ENCODE data around the gene OR6B1. TPM values are rescaled to one million over a fixed set of nuclear protein-coding genes. Genes with fewer than 3 reads are reported as not detected.

OR6B1 gene
- total and polyA plus RNA-seq, 9 of the 15 experiments (the other 6 are each of a cell fraction or from before 2014, with no cell fraction given) = not detected

GRCh38 chr7:143979998-143980397 lies 20.1 kb upstream of the OR6B1 start (continued):
- TF ChIP-seq PURB (CRISPR knock-in tag; IDR thresholded peaks at IDR 0.05; ENCODE audit: low read depth) = no peak
- no peak for TF ChIP-seq ZNF175 (CRISPR knock-in tag; IDR thresholded peaks at IDR 0.05; ENCODE audit: low read depth)
- peak; percentile 67; the same call in 1 of the 2 replicates for TF ChIP-seq STAT5A (IDR thresholded peaks at IDR 0.05; ENCODE audit: borderline replicate concordance, low read length)
- no peak for TF ChIP-seq MTA3 (IDR thresholded peaks at IDR 0.05; ENCODE audit: borderline replicate concordance)
- TF ChIP-seq RAD51 (IDR thresholded peaks at IDR 0.05; ENCODE audit: borderline replicate concordance, low read depth) = no peak
- no peak for TF ChIP-seq NFE2 (IDR thresholded peaks at IDR 0.05; ENCODE audit: low read depth)
- no peak for TF ChIP-seq TFAP4 (CRISPR knock-in tag; IDR thresholded peaks at IDR 0.05; ENCODE audit: borderline replicate concordance)
- no peak for TF ChIP-seq SFPQ (IDR thresholded peaks at IDR 0.05; ENCODE audit: low read depth, low read length)
- TF ChIP-seq TBP (optimal IDR thresholded peaks at IDR 0.05; ENCODE audit: low read depth, low read length) = no peak
- peak; percentile 65 for TF ChIP-seq CBFA2T2 (conservative IDR thresholded peaks at IDR 0.05)
- TF ChIP-seq ZNF384 (IDR thresholded peaks at IDR 0.05; ENCODE audit: low read depth, low read length) = no peak
- TF ChIP-seq CAMTA2 (CRISPR knock-in tag; conservative IDR thresholded peaks at IDR 0.05) = no peak
- TF ChIP-seq GTF2A2 (tag; IDR thresholded peaks at IDR 0.05) = no peak
- no peak for TF ChIP-seq ATF2 (CRISPR knock-in tag; IDR thresholded peaks at IDR 0.05)
- no peak for TF ChIP-seq SP2 (IDR thresholded peaks at IDR 0.05; ENCODE audit: extremely low read depth, low read depth, low read length, poor library complexity, severe bottlenecking)
- no peak for TF ChIP-seq TEAD1 (CRISPR knock-in tag; IDR thresholded peaks at IDR 0.05)
- no peak for TF ChIP-seq ZNF699 (CRISPR knock-in tag; IDR thresholded peaks at IDR 0.05; ENCODE audit: insufficient replicate concordance)
- TF ChIP-seq CEBPB (tag; IDR thresholded peaks at IDR 0.05) = peak; percentile 80
- TF ChIP-seq GATAD2A (IDR thresholded peaks at IDR 0.05) = no peak
- TF ChIP-seq TRIM24 (IDR thresholded peaks at IDR 0.05) = peak; percentile 36 to 38; a peak in 2 of 4 replicates
- TF ChIP-seq SMAD4 (CRISPR knock-in tag; conservative IDR thresholded peaks at IDR 0.05) = no peak
- peak; percentile 30; the same call in 1 of the 2 replicates for TF ChIP-seq MTA2 (IDR thresholded peaks at IDR 0.05; ENCODE audit: low read depth)
- TF ChIP-seq PML (IDR thresholded peaks at IDR 0.05; ENCODE audit: low read length) = 0 out of 2 replicates have a peak, but pooled peaks have one; percentile 41
- TF ChIP-seq MAFG (tag; conservative IDR thresholded peaks at IDR 0.05) = no peak
- TF ChIP-seq ZNF830 (CRISPR knock-in tag; IDR thresholded peaks at IDR 0.05) = no peak
- no peak for TF ChIP-seq RBM39 (optimal IDR thresholded peaks at IDR 0.05; ENCODE audit: low read depth, low read length)
- peak; percentile 38; the same call in 1 of the 2 replicates for TF ChIP-seq DPF2 (IDR thresholded peaks at IDR 0.05)
- no peak for TF ChIP-seq FOXA3 (CRISPR knock-in tag; conservative IDR thresholded peaks at IDR 0.05 in 1 of 2, IDR thresholded peaks at IDR 0.05 in 1 of 2)
